CD14-positive monocyte (primary cell): Measurements from ENCODE around the gene ABCB10. TPM values are rescaled to one million over a fixed set of nuclear protein-coding genes. Genes with fewer than 3 reads are reported as not detected.

Source experiments
- DNase-seq, 3 donors: peaks; one replicate each; pipeline ENCODE4 v3.0.0-alpha.2; 2011 to 2022
- H2AFZ ChIP-seq: 2 replicates; pipeline ENCODE4 v1.6.0; 2012; ENCODE audit warnings: mild to moderate bottlenecking, low read depth, low read length, inconsistent platforms; ENCODE audit not compliant: insufficient read depth, poor library complexity, severe bottlenecking
- H3K27ac ChIP-seq, 2 donors: 1 replicate in 1 of 2; 2 replicates in 1 of 2; pipeline ENCODE4 v1.5.1; 2012 to 2013; ENCODE audit warnings: low read length in 2 of 2, control low read depth in 1 of 2, inconsistent platforms in 1 of 2, low read depth in 1 of 2, mild to moderate bottlenecking in 1 of 2
- H3K27me3 ChIP-seq, 2 donors: one replicate each; pipeline versions ENCODE4 v1.6.0 to v1.6.1; 2011 to 2013; ENCODE audit warnings: low read length in 2 of 2; ENCODE audit not compliant: control insufficient read depth in 2 of 2, insufficient read depth in 2 of 2
- H3K36me3 ChIP-seq, 2 donors: replicated peaks in 1 of 2; 1 replicate in 1 of 2; 2 replicates in 1 of 2; pipeline versions ENCODE4 v1.5.1 to v1.6.1; 2012 to 2013; ENCODE audit warnings: low read length in 2 of 2, control low read depth in 1 of 2, inconsistent platforms in 1 of 2, mild to moderate bottlenecking in 1 of 2; ENCODE audit not compliant: insufficient read depth in 2 of 2, control insufficient read depth in 1 of 2
- H3K4me1 ChIP-seq, 2 donors: 1 replicate in 1 of 2; 2 replicates in 1 of 2; pipeline versions ENCODE4 v1.5.1 to v1.6.1; 2012 to 2013; ENCODE audit warnings: low read length in 2 of 2, control low read depth in 1 of 2, inconsistent platforms in 1 of 2, mild to moderate bottlenecking in 1 of 2, moderate library complexity in 1 of 2; ENCODE audit not compliant: insufficient read depth in 2 of 2, control insufficient read depth in 1 of 2
- H3K4me2 ChIP-seq: replicated peaks from 2 replicates; pipeline ENCODE3; 2012; ENCODE audit warnings: low read length, moderate library complexity, mild to moderate bottlenecking; ENCODE audit not compliant: poor library complexity, severe bottlenecking; ENCODE audit errors: extremely low read depth
- H3K4me3 ChIP-seq, 3 experiments: fragments of 200-600 bp in 1 of 3; sonication (generic) in 1 of 3; replicated peaks in 1 of 3; 1 replicate in 2 of 3; 2 replicates in 1 of 3; pipeline ENCODE4 v1.5.1; 2011 to 2013; ENCODE audit warnings: low read length in 3 of 3, mild to moderate bottlenecking in 3 of 3, control low read depth in 2 of 3, low read depth in 2 of 3, inconsistent platforms in 1 of 3, moderate library complexity in 1 of 3
- H3K79me2 ChIP-seq: 2 replicates; pipeline ENCODE4 v1.6.0; 2012; ENCODE audit warnings: mild to moderate bottlenecking, control low read depth, inconsistent platforms, low read length, moderate library complexity; ENCODE audit not compliant: insufficient read depth
- H3K9ac ChIP-seq: 2 replicates; pipeline ENCODE4 v1.6.0; 2017; ENCODE audit warnings: low read length, mild to moderate bottlenecking; ENCODE audit not compliant: insufficient read depth, poor library complexity, severe bottlenecking
- H3K9me3 ChIP-seq, 2 donors: replicated peaks in 1 of 2; 1 replicate in 1 of 2; 2 replicates in 1 of 2; pipeline versions ENCODE4 v1.5.1 to v1.6.1; 2012 to 2013; ENCODE audit warnings: low read length in 2 of 2, control low read depth in 1 of 2; ENCODE audit not compliant: control insufficient read depth in 1 of 2, insufficient read depth in 1 of 2
- H4K20me1 ChIP-seq: 2 replicates; pipeline ENCODE4 v1.6.0; 2012; ENCODE audit warnings: mild to moderate bottlenecking, low read length, control low read depth, moderate library complexity; ENCODE audit not compliant: insufficient read depth
- H3K27ac Mint-ChIP-seq, 7 donors: one replicate each; pipeline ENCODE4 v1.8.0; 2020; ENCODE audit warnings: mild to moderate bottlenecking in 7 of 7, mixed read lengths in 7 of 7, moderate library complexity in 6 of 7, inconsistent platforms in 2 of 7
- H3K27me3 Mint-ChIP-seq, 3 donors: one replicate each; pipeline ENCODE4 v1.8.0; 2021 to 2022; ENCODE audit warnings: low read depth in 3 of 3, mild to moderate bottlenecking in 3 of 3, mixed read lengths in 3 of 3, moderate library complexity in 3 of 3, inconsistent platforms in 1 of 3
- H3K36me3 Mint-ChIP-seq, 2 donors: one replicate each; pipeline ENCODE4 v1.8.0; 2020; ENCODE audit warnings: mixed read lengths in 2 of 2, inconsistent platforms in 1 of 2, mild to moderate bottlenecking in 1 of 2
- H3K4me1 Mint-ChIP-seq: one replicate; pipeline ENCODE4 v1.8.0; 2020; ENCODE audit warnings: mild to moderate bottlenecking, mixed read lengths
- H3K4me3 Mint-ChIP-seq, 2 donors: one replicate each; pipeline ENCODE4 v1.8.0; 2020; ENCODE audit warnings: mild to moderate bottlenecking in 2 of 2, mixed read lengths in 2 of 2, moderate library complexity in 1 of 2
- H3K9me3 Mint-ChIP-seq, 7 donors: one replicate each; pipeline ENCODE4 v1.8.0; 2020 to 2022; ENCODE audit warnings: mixed read lengths in 7 of 7, mild to moderate bottlenecking in 6 of 7, moderate library complexity in 6 of 7, inconsistent platforms in 2 of 7
- CTCF ChIP-seq: fragments of 200-600 bp; IDR thresholded peaks from one replicate; pipeline ENCODE4 v1.8.0; 2022; ENCODE audit warnings: antibody characterized with exemption, mild to moderate bottlenecking
- WGBS: methylation state at CpG from one replicate; pipeline ENCODE4 v1.1.5; 2013; ENCODE audit warnings: missing lambda C conversion rate; ENCODE audit not compliant: insufficient coverage; 5-methylcytosine and 5-hydroxymethylcytosine counted together
- intact Hi-C, 2 donors: fragments of 100-400 bp; cut with micrococcal nuclease; formaldehyde crosslinking; loops; one replicate each; pipeline versions ENCODE4 v1.15.0 to v1.15.1; 2023
- polyA plus RNA-seq, 3 donors: library from polyadenylated mRNA; depleted of rRNA in 1 of 3; unstranded in 2 of 3; stranded (reverse) in 1 of 3; fragments of 300-500 nt in 2 of 3; fragments of >200 nt in 1 of 3; fragmentation: Illumina TruSeq in 2 of 3; gene quantifications; 1 replicate in 2 of 3; 2 replicates in 1 of 3; pipeline ENCODE4 v1.2.3, GENCODE V29; 2012 to 2021

Gene ABCB10
- polyA plus RNA-seq, 3 donors = 5.4 to 12.9 (median 11.4) TPM

- H3K27ac Mint-ChIP-seq = no peak overlapping the region
Measured at GRCh38 chr1:229531326-229531725, 27.2 kb downstream of the ABCB10 start.

GRCh38 chr1:229529639-229530038 lies 28.9 kb downstream of the ABCB10 start:
- Histone ChIP-seq H2AFZ (no peak overlapping the region), H3K36me3 (peaks cover 85 to 92% of the 10 kb centered on the region in 2 donors), H3K9ac (no peak overlapping the region), H3K27ac (no peak overlapping the region), H3K4me2 (no peak overlapping the region), H3K79me2 (no peaks in the 10 kb centered on the region), H3K4me1 (no peaks in the 10 kb centered on the region), H3K9me3 (no peaks in the 10 kb centered on the region), H4K20me1 (no peaks in the 10 kb centered on the region), H3K27me3 (no peaks in the 10 kb centered on the region), H3K4me3 (no peak overlapping the region)
- no peak for DNase-seq
- Mint-ChIP-seq H3K4me1 (no peaks in the 10 kb centered on the region), H3K36me3 (peaks cover 77 to 100% of the 10 kb centered on the region in 2 donors), H3K27me3 (peaks cover 0 to 2% (median 0%) of the 10 kb centered on the region in 3 donors), H3K9me3 (no peaks in the 10 kb centered on the region), H3K4me3 (no peak overlapping the region), H3K27ac (no peak overlapping the region)
- intact Hi-C loops = no loop called here
- TF ChIP-seq CTCF = no peak
- WGBS = 100% methylated on average over 4 of the region's 7 CpGs

More at GRCh38 chr1:229531326-229531725, 27.2 kb downstream of the ABCB10 start:
- Histone ChIP-seq H3K36me3 (peaks cover 84 to 91% of the 10 kb centered on the region in 2 donors), H4K20me1 (no peaks in the 10 kb centered on the region), H3K9me3 (no peaks in the 10 kb centered on the region), H3K4me3 (no peak overlapping the region), H3K4me2 (no peak overlapping the region), H3K79me2 (no peaks in the 10 kb centered on the region), H3K9ac (no peak overlapping the region), H3K27ac (no peak overlapping the region), H3K27me3 (no peaks in the 10 kb centered on the region), H3K4me1 (no peaks in the 10 kb centered on the region), H2AFZ (no peak overlapping the region)
- H3K4me1 Mint-ChIP-seq = no peaks in the 10 kb centered on the region
- WGBS = 98% methylated on average over 4 of the region's 6 CpGs
- peaks cover 76 to 98% of the 10 kb centered on the region in 2 donors for H3K36me3 Mint-ChIP-seq
- intact Hi-C loops = no loop called here
- no peak for TF ChIP-seq CTCF
- peaks cover 0 to 2% (median 0%) of the 10 kb centered on the region in 3 donors for H3K27me3 Mint-ChIP-seq
- no peaks in the 10 kb centered on the region for H3K9me3 Mint-ChIP-seq
- no peak for DNase-seq
- no peak overlapping the region for H3K4me3 Mint-ChIP-seq
